Fibroblast of lung (primary cell): ENCODE results near the gene CCDC196.

Experiments used
- CTCF ChIP-seq, 2 donors: IDR thresholded peaks in 1 of 2; conservative IDR thresholded peaks in 1 of 2; 1 replicate in 1 of 2; 2 replicates in 1 of 2; pipeline ENCODE4 v1.5.1; 2011 to 2012; ENCODE audit warnings: low read length in 2 of 2, control low read depth in 1 of 2, inconsistent platforms in 1 of 2, low read depth in 1 of 2, mild to moderate bottlenecking in 1 of 2
- EZH2 ChIP-seq: IDR thresholded peaks from 2 replicates; pipeline ENCODE4 v1.5.1; 2012; ENCODE audit warnings: low read length, control low read depth, mild to moderate bottlenecking; ENCODE audit errors: missing control alignments

- no peak for TF ChIP-seq CTCF (conservative IDR thresholded peaks at IDR 0.05 in 1 of 2, IDR thresholded peaks at IDR 0.05 in 1 of 2; ENCODE audit: low read depth in 1 of 2, low read length in 2 of 2)
- TF ChIP-seq EZH2, result no peak
These were observed 21.1 kb downstream of the CCDC196 start for GRCh38 chr14:66507181-66507721.
